HEK293T (cell line): ENCODE data around the gene KRTAP10-3.

Source experiments
- CTCF ChIA-PET: fragments of 350-600 bp; formaldehyde crosslinking; extraction: SDS; loops from one replicate; lab custom pipeline; 2021; ENCODE audit warnings: antibody characterized with exemption, inconsistent platforms; lab: Yijun Ruan, JAX
- POLR2A ChIA-PET: fragments of 350-600 bp; formaldehyde crosslinking; extraction: SDS; loops from one replicate; lab custom pipeline; 2020; ENCODE audit warnings: antibody characterized with exemption, inconsistent platforms; lab: Yijun Ruan, JAX
- DNase-seq: peaks from one replicate; pipeline ENCODE4 v3.0.0; 2012; ENCODE audit warnings: mixed read lengths; ENCODE audit errors: extremely low spot score
- ARNT ChIP-seq: fragments of 450-650 bp; IDR thresholded peaks from 2 replicates; pipeline ENCODE4 v1.6.1; 2017; ENCODE audit warnings: mild to moderate bottlenecking
- BHLHE40 ChIP-seq: fragments of 450-650 bp; IDR thresholded peaks from 2 replicates; pipeline ENCODE4 v1.6.1; 2016; ENCODE audit warnings: mild to moderate bottlenecking, moderate library complexity, borderline replicate concordance
- CTBP1 ChIP-seq: fragments of 450-650 bp; IDR thresholded peaks from 2 replicates; pipeline ENCODE4 v1.6.1; 2016; ENCODE audit warnings: borderline replicate concordance
- ELF4 ChIP-seq: fragments of 450-650 bp; IDR thresholded peaks from 2 replicates; pipeline ENCODE4 v1.6.1; 2017; ENCODE audit warnings: antibody characterized with exemption
- FOXA1 ChIP-seq: fragments of 450-650 bp; IDR thresholded peaks from 2 replicates; pipeline ENCODE4 v1.6.1; 2016; ENCODE audit warnings: mild to moderate bottlenecking
- FOXK2 ChIP-seq: fragments of 450-650 bp; IDR thresholded peaks from 2 replicates; pipeline ENCODE4 v1.6.1; 2016; ENCODE audit warnings: mild to moderate bottlenecking
- FOXM1 ChIP-seq: fragments of 450-650 bp; IDR thresholded peaks from 2 replicates; pipeline ENCODE4 v1.6.1; 2017; ENCODE audit warnings: mild to moderate bottlenecking, borderline replicate concordance
- HDGF ChIP-seq: fragments of 450-650 bp; IDR thresholded peaks from 2 replicates; pipeline ENCODE4 v1.6.1; 2017; ENCODE audit warnings: antibody characterized with exemption, borderline replicate concordance
- L3MBTL2 ChIP-seq: fragments of 450-650 bp; conservative IDR thresholded peaks from 2 replicates; pipeline ENCODE4 v1.6.1; 2016; ENCODE audit warnings: mild to moderate bottlenecking
- LEF1 ChIP-seq: fragments of 450-650 bp; IDR thresholded peaks from 2 replicates; pipeline ENCODE4 v1.6.1; 2017; ENCODE audit warnings: mild to moderate bottlenecking, borderline replicate concordance
- NFRKB ChIP-seq: fragments of 450-650 bp; IDR thresholded peaks from 2 replicates; pipeline ENCODE4 v1.6.1; 2016; ENCODE audit warnings: mild to moderate bottlenecking, moderate library complexity
- PKNOX1 ChIP-seq: fragments of 450-650 bp; IDR thresholded peaks from 2 replicates; pipeline ENCODE4 v1.6.1; 2016
- SP1 ChIP-seq: fragments of 450-650 bp; IDR thresholded peaks from 2 replicates; pipeline ENCODE4 v1.6.1; 2017
- SUZ12 ChIP-seq: fragments of 450-650 bp; IDR thresholded peaks from 2 replicates; pipeline ENCODE4 v1.6.1; 2016; ENCODE audit warnings: mild to moderate bottlenecking
- TARDBP ChIP-seq: fragments of 450-650 bp; IDR thresholded peaks from 2 replicates; pipeline ENCODE4 v1.6.1; 2016
- ZNF384 ChIP-seq: fragments of 450-650 bp; IDR thresholded peaks from 2 replicates; pipeline ENCODE4 v1.6.1; 2016

KRTAP10-3 gene

GRCh38 chr21:44599264-44600029 lies 40.9 kb upstream of the KRTAP10-3 start:
- CTCF ChIA-PET: no interaction called here

GRCh38 chr21:44598061-44598460 lies 39.5 kb upstream of the KRTAP10-3 start:
- DNase-seq: no peak
- POLR2A ChIA-PET: no interaction called here

More at GRCh38 chr21:44599264-44600029, 40.9 kb upstream of the KRTAP10-3 start:
- POLR2A ChIA-PET: no interaction called here
- TF ChIP-seq SP1 (no peak), ELF4 (no peak), PKNOX1 (no peak), TARDBP (no peak), BHLHE40 (no peak), SUZ12 (no peak), CTBP1 (no peak), ZNF384 (no peak), HDGF (no peak), LEF1 (no peak), FOXK2 (no peak), FOXM1 (no peak), FOXA1 (no peak), ARNT (no peak), L3MBTL2 (no peak), NFRKB (no peak)
- DNase-seq: no peak

GRCh38 chr21:44596068-44596725 lies 37.6 kb upstream of the KRTAP10-3 start:
- CTCF ChIA-PET: no interaction called here
- POLR2A ChIA-PET: interaction anchor here (1.1 kb wide), 1 partner anchor 205 kb away, joined by 3 read pairs; the partner anchor contains the start of gene UBE2G2
- TF ChIP-seq PKNOX1: no peak
- no peak for TF ChIP-seq FOXM1
- no peak for TF ChIP-seq BHLHE40
- TF ChIP-seq HDGF: no peak
- no peak for TF ChIP-seq ZNF384
- TF ChIP-seq FOXK2: no peak
- DNase-seq: no peak

More at GRCh38 chr21:44598061-44598460, 39.5 kb upstream of the KRTAP10-3 start:
- TF ChIP-seq SUZ12: no peak
- no peak for TF ChIP-seq PKNOX1
- CTCF ChIA-PET: no interaction called here

- ChIA-PET POLR2A (interaction anchor here (1.1 kb wide), 1 partner anchor 206 kb away, joined by 3 read pairs; the partner anchor contains the start of gene UBE2G2), CTCF (no interaction called here)
Measured at GRCh38 chr21:44595524-44595923, 36.9 kb upstream of the KRTAP10-3 start.

GRCh38 chr21:44594406-44594916 lies 35.9 kb upstream of the KRTAP10-3 start:
- TF ChIP-seq LEF1: no peak
- no peak for TF ChIP-seq SP1
- TF ChIP-seq BHLHE40: no peak
- TF ChIP-seq ZNF384: no peak
- TF ChIP-seq FOXA1: no peak
- no peak for TF ChIP-seq ARNT
- TF ChIP-seq HDGF: no peak
- TF ChIP-seq L3MBTL2: no peak
- no peak for TF ChIP-seq SUZ12
- DNase-seq: no peak
- ChIA-PET POLR2A (no interaction called here), CTCF (no interaction called here)

More at GRCh38 chr21:44595524-44595923, 36.9 kb upstream of the KRTAP10-3 start:
- TF ChIP-seq ZNF384 (no peak), FOXA1 (no peak), SUZ12 (no peak), SP1 (no peak), HDGF (no peak), TARDBP (no peak), LEF1 (no peak), L3MBTL2 (no peak), PKNOX1 (no peak), ELF4 (no peak), FOXK2 (no peak), FOXM1 (no peak), CTBP1 (no peak)
- DNase-seq: no peak
